GM13976 (cell line): ENCODE results near the gene LHFPL3.

Source experiments
- DNase-seq: peaks from one replicate; pipeline ENCODE4 v3.0.0; 2012; ENCODE audit warnings: low spot score
- in situ Hi-C: fragments of 300-500 bp; cut with MboI; formaldehyde crosslinking; loops from one replicate; pipeline ENCODE4 v1.12.0; 2022; ENCODE audit warnings: low sequenced_read_pairs, mixed read lengths, inconsistent platforms; ENCODE audit not compliant: unreplicated experiment
- TF ChIP-seq, protein P1 (sequence below): IDR thresholded peaks from 2 replicates; pipeline ENCODE4 v1.5.1; 2012; ENCODE audit warnings: borderline replicate concordance, mild to moderate bottlenecking; ENCODE audit not compliant: insufficient read depth; ENCODE audit errors: extremely low read depth, missing control alignments, control extremely low read depth

LHFPL3 gene

DNA sequence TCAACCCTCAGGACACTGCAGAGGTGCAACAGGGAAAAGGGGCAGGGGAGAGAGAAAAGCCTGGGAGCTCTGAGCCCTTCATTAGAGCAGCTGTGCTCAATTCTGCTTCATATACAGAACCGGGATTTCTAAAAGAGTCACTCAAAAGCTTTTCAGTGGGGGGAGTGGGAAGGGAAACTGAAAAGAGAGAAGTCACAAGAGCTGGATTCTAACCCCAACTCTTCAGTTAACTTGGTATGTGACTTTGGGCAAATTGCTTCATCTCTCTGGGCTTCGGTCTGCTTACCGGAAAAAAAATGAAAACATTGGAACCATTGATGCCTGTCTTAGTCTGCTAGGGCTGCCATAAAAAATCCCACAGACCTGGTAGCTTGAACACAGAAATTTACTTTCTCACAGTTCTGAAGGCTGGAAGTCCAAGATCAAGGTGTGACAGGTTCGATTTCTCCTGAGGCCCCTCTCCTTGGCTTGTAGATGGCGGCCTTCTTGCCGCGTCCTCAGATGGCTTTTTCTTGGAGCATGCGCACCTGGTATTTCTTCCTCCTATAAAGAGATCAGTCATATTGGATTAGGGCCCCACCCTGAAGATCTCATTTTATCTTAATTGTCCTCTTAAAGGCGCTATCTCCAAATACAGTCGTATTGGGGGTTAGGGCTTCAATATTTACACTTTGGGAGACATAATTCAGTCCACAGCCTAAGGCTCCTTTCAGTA, 567.3 kb downstream of the LHFPL3 start:
- no peak for DNase-seq

DNA sequence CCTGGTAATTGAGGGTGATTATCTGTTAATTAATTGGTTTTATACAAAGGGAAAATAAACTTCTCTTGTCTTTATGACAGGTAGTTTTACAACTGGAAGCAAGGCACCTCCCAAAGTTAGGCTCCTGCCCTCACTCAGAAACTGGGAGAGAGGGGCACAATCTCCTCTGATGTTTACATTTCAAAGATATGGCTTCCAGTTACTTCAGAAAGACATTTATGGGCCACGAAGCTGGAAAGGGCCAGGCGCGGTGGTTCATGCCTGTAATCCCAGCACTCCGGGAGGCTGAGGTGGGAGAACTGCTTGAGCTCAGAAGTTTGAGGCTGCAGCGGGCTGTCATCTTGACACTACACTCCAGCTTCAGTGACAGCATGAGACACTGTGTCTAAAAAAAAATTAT, 570.0 kb downstream of the LHFPL3 start:
- DNase-seq: no peak
- in situ Hi-C loops: no loop called here
- TF ChIP-seq, protein P1, sequence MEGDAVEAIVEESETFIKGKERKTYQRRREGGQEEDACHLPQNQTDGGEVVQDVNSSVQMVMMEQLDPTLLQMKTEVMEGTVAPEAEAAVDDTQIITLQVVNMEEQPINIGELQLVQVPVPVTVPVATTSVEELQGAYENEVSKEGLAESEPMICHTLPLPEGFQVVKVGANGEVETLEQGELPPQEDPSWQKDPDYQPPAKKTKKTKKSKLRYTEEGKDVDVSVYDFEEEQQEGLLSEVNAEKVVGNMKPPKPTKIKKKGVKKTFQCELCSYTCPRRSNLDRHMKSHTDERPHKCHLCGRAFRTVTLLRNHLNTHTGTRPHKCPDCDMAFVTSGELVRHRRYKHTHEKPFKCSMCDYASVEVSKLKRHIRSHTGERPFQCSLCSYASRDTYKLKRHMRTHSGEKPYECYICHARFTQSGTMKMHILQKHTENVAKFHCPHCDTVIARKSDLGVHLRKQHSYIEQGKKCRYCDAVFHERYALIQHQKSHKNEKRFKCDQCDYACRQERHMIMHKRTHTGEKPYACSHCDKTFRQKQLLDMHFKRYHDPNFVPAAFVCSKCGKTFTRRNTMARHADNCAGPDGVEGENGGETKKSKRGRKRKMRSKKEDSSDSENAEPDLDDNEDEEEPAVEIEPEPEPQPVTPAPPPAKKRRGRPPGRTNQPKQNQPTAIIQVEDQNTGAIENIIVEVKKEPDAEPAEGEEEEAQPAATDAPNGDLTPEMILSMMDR: no peak

More for the DNA sequence above, 567.3 kb downstream of the LHFPL3 start:
- TF ChIP-seq, protein P1: no peak
- in situ Hi-C loops: no loop called here

DNA sequence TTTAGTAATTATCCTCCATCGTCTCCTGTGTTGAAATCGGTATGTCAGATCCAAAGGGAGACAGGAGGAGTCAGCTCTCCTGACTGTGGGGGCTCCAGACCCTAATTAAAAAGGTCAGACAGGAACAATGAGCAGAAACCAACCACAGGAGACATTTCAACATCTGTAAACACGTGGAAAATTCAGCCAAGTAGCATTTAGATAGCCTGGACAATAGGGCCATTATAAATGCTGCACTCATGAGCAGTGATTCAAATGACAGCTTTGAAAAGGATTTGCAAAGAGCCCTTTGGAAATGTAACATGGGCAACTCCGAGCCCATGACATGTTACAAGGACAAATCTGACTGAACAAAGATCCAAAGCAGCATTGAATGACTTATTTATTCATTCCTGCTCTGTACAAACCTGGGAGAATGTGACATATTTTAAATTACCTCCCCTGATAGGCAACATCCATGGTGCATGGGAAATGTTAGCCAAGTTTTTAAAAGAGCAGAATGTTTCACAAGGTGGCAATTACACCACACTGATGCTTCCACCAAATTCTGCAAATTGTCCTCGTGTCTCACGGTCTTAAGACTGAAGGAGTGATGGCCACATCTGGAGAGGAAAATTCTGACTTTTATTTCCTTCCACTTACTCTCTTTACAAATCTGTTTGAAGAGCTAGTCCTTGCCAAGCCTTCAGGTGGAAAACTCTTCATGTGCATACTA, 572.3 kb downstream of the LHFPL3 start:
- in situ Hi-C loops: no loop called here
- DNase-seq: no peak

DNA sequence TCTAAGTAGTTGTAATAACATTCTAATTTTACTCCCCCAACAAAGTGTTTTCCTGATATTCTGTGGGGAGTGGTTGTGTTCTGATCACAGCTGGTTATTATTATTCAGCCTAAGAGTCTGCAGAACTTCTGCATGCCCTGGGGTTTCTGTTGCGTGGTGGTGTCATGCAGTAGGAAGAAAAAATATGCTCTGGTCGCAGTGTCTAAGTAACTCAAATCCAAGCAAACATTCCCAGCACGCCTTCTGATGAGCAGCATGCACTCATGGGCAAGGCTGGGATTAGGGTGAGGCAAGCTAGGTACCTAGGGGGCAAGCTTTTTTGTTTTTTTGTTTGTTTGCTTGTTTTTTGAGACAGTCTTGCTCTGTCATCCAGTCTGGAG, 572.8 kb downstream of the LHFPL3 start:
- TF ChIP-seq, protein P1: no peak
- DNase-seq: no peak
- in situ Hi-C loops: no loop called here

More for the DNA sequence above, 572.3 kb downstream of the LHFPL3 start:
- TF ChIP-seq, protein P1: no peak

DNA sequence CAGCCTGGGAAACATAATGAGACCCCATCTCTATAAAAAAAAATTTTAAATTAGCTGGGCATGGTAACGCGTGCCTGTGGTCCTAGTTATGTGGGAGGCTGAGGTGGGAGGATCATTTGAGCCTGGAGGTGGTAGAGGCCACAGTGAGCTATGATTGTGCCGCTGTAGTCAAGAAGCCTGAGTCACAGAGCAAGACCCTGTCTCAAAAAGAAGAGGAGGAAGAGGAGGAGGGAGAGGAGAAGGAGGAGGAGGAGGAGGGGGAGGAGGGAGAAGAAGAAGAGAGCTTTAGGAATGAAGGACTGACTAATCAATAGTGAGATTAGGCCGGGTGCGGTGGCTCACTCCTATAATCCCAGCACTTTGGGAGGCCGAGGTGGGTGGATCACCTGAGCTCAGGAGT, 573.8 kb downstream of the LHFPL3 start:
- in situ Hi-C loops: no loop called here
- DNase-seq: no peak
- TF ChIP-seq, protein P1: no peak

DNA sequence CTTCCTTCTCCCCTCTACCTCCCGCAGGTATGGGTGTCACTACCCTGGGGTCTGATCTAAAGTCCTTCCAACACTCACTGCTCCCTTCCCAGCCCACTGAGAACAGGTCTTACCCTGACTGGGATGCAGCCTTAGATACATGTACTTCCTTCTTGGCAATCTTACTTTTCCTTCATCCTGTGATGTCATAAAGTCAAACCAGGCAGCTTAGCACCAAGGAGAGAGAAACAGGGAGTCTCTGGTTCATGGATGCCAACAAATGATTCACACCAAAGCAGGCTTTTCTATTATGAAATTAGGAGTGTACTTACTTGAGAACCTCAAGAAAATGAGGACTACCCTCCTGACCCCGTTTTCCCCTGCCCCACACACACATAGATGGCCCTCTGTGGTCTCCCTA, 574.6 kb downstream of the LHFPL3 start:
- no peak for DNase-seq
- in situ Hi-C loops: no loop called here
- TF ChIP-seq, protein P1: no peak
